ENCODE measurements around the gene WBP4. TPM values are rescaled to one million over a fixed set of nuclear protein-coding genes. Genes with fewer than 3 reads are reported as not detected.

WBP4 gene
- total RNA-seq, 1 experiment from 2014 or later, result 14.5 TPM

DNA sequence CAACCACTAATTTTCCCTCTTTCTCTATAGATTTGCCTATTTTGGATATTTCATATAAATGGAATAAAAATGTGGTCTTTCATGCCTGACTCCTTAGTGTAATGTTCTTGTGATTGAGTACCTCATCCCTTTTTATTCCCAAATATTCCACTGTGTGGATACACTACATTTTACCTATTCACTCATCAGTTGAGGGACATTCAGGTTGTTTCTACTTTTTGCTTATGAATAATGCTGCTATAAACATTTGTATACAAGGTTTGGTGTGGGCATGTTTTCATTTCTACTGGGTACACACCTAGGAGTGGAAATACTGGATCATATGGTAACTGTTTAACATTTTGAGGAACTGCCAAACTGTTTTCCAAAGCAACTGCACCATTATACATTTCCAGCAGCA, 5.1 kb upstream of the WBP4 start:
- BruUV-seq (replicated peaks), result no TSS peak
- no peaks in the 10 kb centered on the region for H3K9me2 ChIP-seq (ENCODE audit: insufficient read depth)
- POLR2A ChIA-PET, result no interaction called here
- peaks cover 30 to 61% of the 10 kb centered on the region in 2 experiments for H3K4me1 ChIP-seq (ENCODE audit: control insufficient read depth in 1 of 2, insufficient read depth in 2 of 2, low read length in 2 of 2)
- CTCF ChIA-PET, result interaction anchor here (1.2 to 2.8 kb wide), 2 partner anchors 9 to 279 kb away, joined by 4 to 9 read pairs; no protein-coding TSS in a partner anchor
- intact Hi-C loops (cut with micrococcal nuclease), result loop anchor here (10.0 kb wide), 1 partner anchor 81 kb away; no protein-coding TSS in a partner anchor
- H3K27ac ChIP-seq (ENCODE audit: low read depth, low read length), result no peak overlapping the region
- RAD21 ChIA-PET (ENCODE audit: low non-redundant PET in 1 of 2, low total read pairs in 2 of 2, uncharacterized antibody in 2 of 2, unreplicated experiment in 2 of 2), result no interaction called here
- TF ChIP-seq FOSL1 (IDR thresholded peaks at IDR 0.05; ENCODE audit: low read depth) (no peak), TCF7L2 (IDR thresholded peaks at IDR 0.05; ENCODE audit: borderline replicate concordance, extremely low read depth, insufficient read depth, insufficient read length) (no peak), CEBPB (IDR thresholded peaks at IDR 0.05; ENCODE audit: low read depth) (no peak), JUND (IDR thresholded peaks at IDR 0.05) (no peak), RAD21 (IDR thresholded peaks at IDR 0.05; ENCODE audit: low read depth) (no peak), SIN3A (IDR thresholded peaks at IDR 0.05; ENCODE audit: low read depth) (no peak), SRF (IDR thresholded peaks at IDR 0.05; ENCODE audit: low read depth) (no peak), EGR1 (IDR thresholded peaks at IDR 0.05; ENCODE audit: low read depth) (no peak), ZFX (IDR thresholded peaks at IDR 0.05) (no peak), YY1 (IDR thresholded peaks at IDR 0.05; ENCODE audit: extremely low read depth, insufficient replicate concordance, low read depth, low read length) (no peak)
- TF ChIP-seq, protein P1, sequence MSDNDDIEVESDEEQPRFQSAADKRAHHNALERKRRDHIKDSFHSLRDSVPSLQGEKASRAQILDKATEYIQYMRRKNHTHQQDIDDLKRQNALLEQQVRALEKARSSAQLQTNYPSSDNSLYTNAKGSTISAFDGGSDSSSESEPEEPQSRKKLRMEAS (IDR thresholded peaks at IDR 0.05), result no peak
- TF ChIP-seq, protein P2, sequence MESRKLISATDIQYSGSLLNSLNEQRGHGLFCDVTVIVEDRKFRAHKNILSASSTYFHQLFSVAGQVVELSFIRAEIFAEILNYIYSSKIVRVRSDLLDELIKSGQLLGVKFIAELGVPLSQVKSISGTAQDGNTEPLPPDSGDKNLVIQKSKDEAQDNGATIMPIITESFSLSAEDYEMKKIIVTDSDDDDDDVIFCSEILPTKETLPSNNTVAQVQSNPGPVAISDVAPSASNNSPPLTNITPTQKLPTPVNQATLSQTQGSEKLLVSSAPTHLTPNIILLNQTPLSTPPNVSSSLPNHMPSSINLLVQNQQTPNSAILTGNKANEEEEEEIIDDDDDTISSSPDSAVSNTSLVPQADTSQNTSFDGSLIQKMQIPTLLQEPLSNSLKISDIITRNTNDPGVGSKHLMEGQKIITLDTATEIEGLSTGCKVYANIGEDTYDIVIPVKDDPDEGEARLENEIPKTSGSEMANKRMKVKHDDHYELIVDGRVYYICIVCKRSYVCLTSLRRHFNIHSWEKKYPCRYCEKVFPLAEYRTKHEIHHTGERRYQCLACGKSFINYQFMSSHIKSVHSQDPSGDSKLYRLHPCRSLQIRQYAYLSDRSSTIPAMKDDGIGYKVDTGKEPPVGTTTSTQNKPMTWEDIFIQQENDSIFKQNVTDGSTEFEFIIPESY (IDR thresholded peaks at IDR 0.05; ENCODE audit: extremely low read depth, insufficient replicate concordance, low read length), result no peak
- TF ChIP-seq, protein P3, sequence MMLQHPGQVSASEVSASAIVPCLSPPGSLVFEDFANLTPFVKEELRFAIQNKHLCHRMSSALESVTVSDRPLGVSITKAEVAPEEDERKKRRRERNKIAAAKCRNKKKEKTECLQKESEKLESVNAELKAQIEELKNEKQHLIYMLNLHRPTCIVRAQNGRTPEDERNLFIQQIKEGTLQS (IDR thresholded peaks at IDR 0.05), result no peak
- ATAC-seq, result no peak
- H3K36me3 ChIP-seq (ENCODE audit: control insufficient read depth in 1 of 2, insufficient read depth in 2 of 2, low read length in 2 of 2), result no peaks in the 10 kb centered on the region
- H4K20me1 ChIP-seq (ENCODE audit: insufficient read depth), result no peaks in the 10 kb centered on the region
- no peak overlapping the region for H3K9ac ChIP-seq (ENCODE audit: low read length)
- H3K4me3 ChIP-seq (replicated peaks in 1 of 2; ENCODE audit: low read depth in 1 of 2, low read length in 2 of 2), result no peak overlapping the region
- H3K4me2 ChIP-seq (ENCODE audit: low read length), result no peak overlapping the region
- H3K9me3 ChIP-seq (ENCODE audit: control insufficient read depth in 1 of 2, insufficient read depth in 1 of 2, low read depth in 1 of 2, low read length in 2 of 2), result no peaks in the 10 kb centered on the region
- H3K27me3 ChIP-seq (ENCODE audit: insufficient read depth, low read length), result no peaks in the 10 kb centered on the region
- H2AFZ ChIP-seq (ENCODE audit: low read depth, low read length, poor library complexity, severe bottlenecking), result no peak overlapping the region
- peaks cover 55% of the 10 kb centered on the region for H3K79me2 ChIP-seq (ENCODE audit: insufficient read depth, low read length)
- DNase-seq (ENCODE audit: low read depth, low spot score), result no peak

Data from HCT116 (cell line).